ENCODE results near the gene CHDH.

DNA sequence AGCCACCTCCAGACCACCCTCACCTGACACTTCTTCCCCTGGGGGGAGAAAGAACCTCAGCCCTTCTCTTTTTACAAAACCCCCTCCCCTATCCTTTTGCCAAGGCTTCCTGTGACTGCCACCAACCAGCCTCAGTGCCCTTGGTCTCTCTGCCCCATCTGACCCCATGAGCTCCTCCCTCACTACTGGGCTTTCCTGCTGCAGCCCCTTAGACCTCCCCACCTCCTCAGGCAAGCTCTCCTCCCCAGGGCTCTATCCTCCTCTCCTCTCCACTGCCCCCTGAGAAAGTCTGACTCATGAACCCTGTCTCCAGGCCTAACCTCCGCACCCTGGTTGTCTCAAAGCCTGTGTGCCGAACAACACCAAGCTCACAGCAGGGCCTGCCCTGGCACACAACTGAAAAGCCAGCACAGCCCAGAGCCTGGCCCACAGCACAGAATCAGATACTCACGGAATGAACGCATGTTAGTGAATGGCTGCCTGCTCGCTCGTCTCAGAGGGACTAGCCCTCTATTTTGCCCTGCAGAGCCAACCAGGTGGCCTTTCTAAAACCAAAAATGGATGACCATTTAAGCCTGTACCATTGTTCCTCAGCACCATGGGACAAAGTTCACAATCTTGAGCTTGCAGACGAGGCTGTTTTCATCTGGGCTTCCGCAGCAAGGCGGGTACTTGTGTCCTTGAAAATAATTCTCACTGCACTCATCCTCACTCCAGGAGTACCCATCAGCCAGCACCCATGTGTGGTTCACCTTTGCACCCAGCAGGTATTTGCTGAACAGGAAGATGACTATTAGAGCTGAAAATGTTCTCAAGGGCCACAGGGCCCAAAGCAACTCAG is 1.7 kb downstream of the CHDH start:
- TF ChIP-seq POLR2AphosphoS5 (IDR thresholded peaks at IDR 0.05) (no peak), POLR2A (IDR thresholded peaks at IDR 0.05) (no peak), EP300 (IDR thresholded peaks at IDR 0.05; ENCODE audit: low read depth) (no peak)
- TF ChIP-seq, protein P1, sequence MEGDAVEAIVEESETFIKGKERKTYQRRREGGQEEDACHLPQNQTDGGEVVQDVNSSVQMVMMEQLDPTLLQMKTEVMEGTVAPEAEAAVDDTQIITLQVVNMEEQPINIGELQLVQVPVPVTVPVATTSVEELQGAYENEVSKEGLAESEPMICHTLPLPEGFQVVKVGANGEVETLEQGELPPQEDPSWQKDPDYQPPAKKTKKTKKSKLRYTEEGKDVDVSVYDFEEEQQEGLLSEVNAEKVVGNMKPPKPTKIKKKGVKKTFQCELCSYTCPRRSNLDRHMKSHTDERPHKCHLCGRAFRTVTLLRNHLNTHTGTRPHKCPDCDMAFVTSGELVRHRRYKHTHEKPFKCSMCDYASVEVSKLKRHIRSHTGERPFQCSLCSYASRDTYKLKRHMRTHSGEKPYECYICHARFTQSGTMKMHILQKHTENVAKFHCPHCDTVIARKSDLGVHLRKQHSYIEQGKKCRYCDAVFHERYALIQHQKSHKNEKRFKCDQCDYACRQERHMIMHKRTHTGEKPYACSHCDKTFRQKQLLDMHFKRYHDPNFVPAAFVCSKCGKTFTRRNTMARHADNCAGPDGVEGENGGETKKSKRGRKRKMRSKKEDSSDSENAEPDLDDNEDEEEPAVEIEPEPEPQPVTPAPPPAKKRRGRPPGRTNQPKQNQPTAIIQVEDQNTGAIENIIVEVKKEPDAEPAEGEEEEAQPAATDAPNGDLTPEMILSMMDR (IDR thresholded peaks at IDR 0.05) = no peak
